GM12891 (cell line): ENCODE results near the gene MKI67.

Experiments used
- POLR2A ChIP-seq: IDR thresholded peaks from 2 replicates; pipeline ENCODE4 v1.6.1; 2011; ENCODE audit warnings: low read depth, low read length, control low read depth
- POU2F2 ChIP-seq: IDR thresholded peaks from 2 replicates; pipeline ENCODE4 v1.6.1; 2011; ENCODE audit warnings: low read depth, mild to moderate bottlenecking, control low read depth, low read length, moderate library complexity
- SPI1 ChIP-seq: IDR thresholded peaks from 2 replicates; pipeline ENCODE4 v1.6.1; 2011; ENCODE audit warnings: low read depth, low read length, control low read depth

GRCh38 chr10:128102480-128103228 lies 23.6 kb downstream of the MKI67 start:
- TF ChIP-seq POU2F2 = no peak
- no peak for TF ChIP-seq POLR2A
- TF ChIP-seq SPI1 = no peak
